ENCODE measurements around the gene PREX1.
"Not testable (repeated sequence)": the region's sequence is repeated elsewhere in the genome, so short reads cannot be mapped to it uniquely, and the experiment has no call there.

DNA sequence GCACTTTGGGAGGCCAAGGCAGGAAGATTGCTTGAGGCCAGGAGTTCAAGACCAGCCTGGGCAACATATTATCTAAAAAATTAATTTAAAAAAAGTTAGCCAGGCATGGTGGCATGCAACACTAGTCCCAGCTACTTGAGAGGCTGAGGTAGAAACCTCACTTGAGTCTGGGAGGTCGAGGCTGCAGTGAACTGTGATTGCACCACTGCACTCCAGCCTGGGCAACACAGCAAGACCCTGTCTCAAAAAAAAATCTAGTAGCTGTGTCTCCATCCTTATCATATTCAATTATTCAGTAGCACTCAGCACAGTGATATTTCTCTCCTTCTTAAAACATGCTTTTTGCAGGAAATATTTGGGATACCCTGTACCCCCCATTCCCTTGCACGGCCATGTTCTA lies 16.1 kb upstream of the PREX1 start:
- TF ChIP-seq, protein P1, sequence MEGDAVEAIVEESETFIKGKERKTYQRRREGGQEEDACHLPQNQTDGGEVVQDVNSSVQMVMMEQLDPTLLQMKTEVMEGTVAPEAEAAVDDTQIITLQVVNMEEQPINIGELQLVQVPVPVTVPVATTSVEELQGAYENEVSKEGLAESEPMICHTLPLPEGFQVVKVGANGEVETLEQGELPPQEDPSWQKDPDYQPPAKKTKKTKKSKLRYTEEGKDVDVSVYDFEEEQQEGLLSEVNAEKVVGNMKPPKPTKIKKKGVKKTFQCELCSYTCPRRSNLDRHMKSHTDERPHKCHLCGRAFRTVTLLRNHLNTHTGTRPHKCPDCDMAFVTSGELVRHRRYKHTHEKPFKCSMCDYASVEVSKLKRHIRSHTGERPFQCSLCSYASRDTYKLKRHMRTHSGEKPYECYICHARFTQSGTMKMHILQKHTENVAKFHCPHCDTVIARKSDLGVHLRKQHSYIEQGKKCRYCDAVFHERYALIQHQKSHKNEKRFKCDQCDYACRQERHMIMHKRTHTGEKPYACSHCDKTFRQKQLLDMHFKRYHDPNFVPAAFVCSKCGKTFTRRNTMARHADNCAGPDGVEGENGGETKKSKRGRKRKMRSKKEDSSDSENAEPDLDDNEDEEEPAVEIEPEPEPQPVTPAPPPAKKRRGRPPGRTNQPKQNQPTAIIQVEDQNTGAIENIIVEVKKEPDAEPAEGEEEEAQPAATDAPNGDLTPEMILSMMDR (IDR thresholded peaks at IDR 0.05) = not testable (repeated sequence)
- not testable (repeated sequence) for TF ChIP-seq POLR2A (IDR thresholded peaks at IDR 0.05)
